PFSK-1 (cell line): ENCODE data around the gene HRC.

ENCODE experiments used
- POLR2AphosphoS5 ChIP-seq: IDR thresholded peaks from 2 replicates; pipeline ENCODE4 v1.6.1; 2012; ENCODE audit warnings: low read depth, mild to moderate bottlenecking, control low read depth, low read length, moderate library complexity
- REST ChIP-seq, 2 experiments: IDR thresholded peaks; 2 replicates each; pipeline versions ENCODE4 v1.6.1 to v1.8.0; 2011 to 2012; ENCODE audit warnings: low read depth in 2 of 2, low read length in 2 of 2, control low read depth in 1 of 2, inconsistent platforms in 1 of 2, mild to moderate bottlenecking in 1 of 2, moderate library complexity in 1 of 2; ENCODE audit not compliant: insufficient read depth in 1 of 2
- SIN3A ChIP-seq: IDR thresholded peaks from 2 replicates; pipeline ENCODE4 v1.6.1; 2012; ENCODE audit warnings: mild to moderate bottlenecking, low read length, moderate library complexity, borderline replicate concordance; ENCODE audit not compliant: insufficient read depth
- TAF1 ChIP-seq: IDR thresholded peaks from 2 replicates; pipeline ENCODE4 v1.6.1; 2012; ENCODE audit warnings: low read length, control low read depth, borderline replicate concordance; ENCODE audit not compliant: insufficient read depth

- TF ChIP-seq POLR2AphosphoS5, result no peak
- TF ChIP-seq TAF1, result no peak
- no peak for TF ChIP-seq SIN3A
- no peak for TF ChIP-seq REST (IDR thresholded peaks at IDR 0.05; ENCODE audit: insufficient read depth in 1 of 2, low read depth in 2 of 2, low read length in 2 of 2)
Observed at GRCh38 chr19:49130325-49130724, 24.9 kb downstream of the HRC start.
